K562 (cell line): Measurements from ENCODE around the gene TMPRSS7. TPM values are rescaled to one million over a fixed set of nuclear protein-coding genes. Genes with fewer than 3 reads are reported as not detected.

Experiments used
- ATAC-seq: fragments of 200-7000 bp; cut with Tn5 transposase; 3 replicates; pipeline ENCODE4 v1.9.1; 2020; ENCODE audit warnings: moderate library complexity
- BruUV-seq: library from RNA; stranded (reverse); fragments of 400-500 nt; replicated peaks from 2 replicates; lab custom pipeline; 2021; lab: Mats Ljungman, UMichigan
- CTCF ChIA-PET: fragments of 300-600 bp; formaldehyde crosslinking; extraction: SDS; loops from one replicate; lab custom pipeline; 2021; ENCODE audit warnings: low intra/inter-chr PET ratio; lab: Yijun Ruan, JAX
- POLR2A ChIA-PET: fragments of 300-600, 350-650 bp; sonication (Branson Sonifier 250); formaldehyde crosslinking; extraction: SDS; loops from one replicate; lab custom pipeline; 2021; ENCODE audit warnings: antibody characterized with exemption, inconsistent platforms; lab: Yijun Ruan, JAX
- DNase-seq, 4 experiments: peaks; one replicate each; pipeline versions ENCODE4 v3.0.0 to v3.0.0-alpha.2; 2011 to 2018; ENCODE audit warnings: low spot score in 3 of 4, mixed read lengths in 3 of 4; ENCODE audit errors: extremely low read depth in 1 of 4
- FAIRE-seq: peaks from 2 replicates; lab custom pipeline; 2011; peaks lifted over from hg19 to GRCh38; lab: Jason Lieb, UNC
- H2AFZ ChIP-seq: 2 replicates; pipeline ENCODE4 v1.6.0; 2011; ENCODE audit warnings: low read depth, low read length, control low read depth, inconsistent platforms
- H3K27ac ChIP-seq: fragments of 200-600 bp; 3 replicates; pipeline ENCODE4 v1.8.0; 2011; ENCODE audit warnings: low read depth, mild to moderate bottlenecking, control low read depth, inconsistent platforms, low read length, moderate library complexity, mixed read lengths; ENCODE audit errors: extremely low read depth
- H3K27me3 ChIP-seq, 2 experiments: fragments of 300-600 bp in 1 of 2; 2 replicates in 1 of 2; 3 replicates in 1 of 2; pipeline versions ENCODE4 v1.6.0 to v1.8.0; 2011; ENCODE audit warnings: inconsistent platforms in 2 of 2, low read length in 2 of 2, mild to moderate bottlenecking in 1 of 2, mixed read lengths in 1 of 2, moderate library complexity in 1 of 2; ENCODE audit not compliant: control insufficient read depth in 2 of 2, insufficient read depth in 2 of 2
- H3K36me3 ChIP-seq: fragments of 300-600 bp; 3 replicates; pipeline ENCODE4 v1.8.0; 2011; ENCODE audit warnings: mild to moderate bottlenecking, low read length, inconsistent platforms; ENCODE audit not compliant: control insufficient read depth, insufficient read depth
- H3K4me1 ChIP-seq, 2 experiments: fragments of 200-600 bp in 1 of 2; replicated peaks in 1 of 2; 2 replicates in 1 of 2; 3 replicates in 1 of 2; pipeline versions ENCODE4 v1.5.1 to v1.8.0; 2011; ENCODE audit warnings: inconsistent platforms in 2 of 2, low read length in 2 of 2, mild to moderate bottlenecking in 1 of 2, mixed read lengths in 1 of 2, moderate library complexity in 1 of 2; ENCODE audit not compliant: control insufficient read depth in 2 of 2, insufficient read depth in 2 of 2
- H3K4me2 ChIP-seq: 2 replicates; pipeline ENCODE4 v1.6.1; 2011; ENCODE audit warnings: low read length, control low read depth, inconsistent platforms, mixed read lengths; ENCODE audit not compliant: insufficient read depth
- H3K4me3 ChIP-seq: fragments of 200-600 bp; sonication (generic), shearing (Covaris generic); 2 replicates; pipeline ENCODE4 v1.5.1; 2016; ENCODE audit warnings: control low read depth, inconsistent platforms
- H3K79me2 ChIP-seq: fragments of 200-600 bp; 3 replicates; pipeline ENCODE4 v1.8.0; 2011; ENCODE audit warnings: low read length, inconsistent platforms; ENCODE audit not compliant: control insufficient read depth, insufficient read depth
- H3K9ac ChIP-seq, 2 experiments: 2 replicates each; pipeline versions ENCODE4 v1.6.0 to v1.6.1; 2011; ENCODE audit warnings: low read depth in 2 of 2, low read length in 2 of 2, control low read depth in 1 of 2, inconsistent platforms in 1 of 2, mild to moderate bottlenecking in 1 of 2, mixed read lengths in 1 of 2; ENCODE audit not compliant: insufficient read depth in 1 of 2
- H3K9me1 ChIP-seq: one replicate; pipeline ENCODE4 v1.6.0; 2011; ENCODE audit warnings: inconsistent platforms, mild to moderate bottlenecking, low read length, moderate library complexity; ENCODE audit not compliant: control insufficient read depth, insufficient read depth
- H3K9me3 ChIP-seq: replicated peaks from 2 replicates; pipeline ENCODE4 v1.5.1; 2011; ENCODE audit warnings: low read depth, low read length, inconsistent platforms; ENCODE audit not compliant: control insufficient read depth, insufficient read depth
- H4K20me1 ChIP-seq: replicated peaks from 2 replicates; pipeline ENCODE4 v1.6.1; 2011; ENCODE audit warnings: low read length, inconsistent platforms, mixed read lengths; ENCODE audit not compliant: control insufficient read depth, insufficient read depth
- CREM ChIP-seq: IDR thresholded peaks from 2 replicates; pipeline ENCODE4 v1.6.1; 2014; ENCODE audit warnings: antibody characterized with exemption, low read depth
- EWSR1 ChIP-seq: fragments of 450-650 bp; IDR thresholded peaks from 2 replicates; pipeline ENCODE4 v1.6.1; 2018; ENCODE audit warnings: borderline replicate concordance, mild to moderate bottlenecking, low read depth, moderate library complexity; ENCODE audit not compliant: partially characterized antibody
- HES1 ChIP-seq: fragments of 450-650 bp; IDR thresholded peaks from 2 replicates; pipeline ENCODE4 v1.6.1; 2016; ENCODE audit warnings: low read depth, mild to moderate bottlenecking, moderate library complexity
- KDM5B ChIP-seq: fragments of 200-600 bp; sonication (generic); IDR thresholded peaks from 2 replicates; pipeline ENCODE4 v1.6.1; 2012; ENCODE audit warnings: low read depth, mild to moderate bottlenecking, moderate library complexity, low read length, control low read depth, inconsistent platforms; ENCODE audit not compliant: insufficient replicate concordance
- MAFG ChIP-seq: fragments of 450-650 bp; conservative IDR thresholded peaks from 2 replicates; pipeline ENCODE4 v1.6.1; 2016; ENCODE audit warnings: missing genetic modification characterization, missing compliant biosample characterization
- MXD1 ChIP-seq: fragments of 250-450 bp; sonication (Bioruptor Pico); IDR thresholded peaks from 2 replicates; pipeline ENCODE4 v1.8.0; 2021; ENCODE audit warnings: borderline replicate concordance, mild to moderate bottlenecking, moderate library complexity; ENCODE audit not compliant: poor library complexity, severe bottlenecking
- POLR2H ChIP-seq: IDR thresholded peaks from 2 replicates; pipeline ENCODE4 v1.6.1; 2016; ENCODE audit warnings: missing genetic modification characterization, low read depth, mild to moderate bottlenecking, control low read depth, missing compliant biosample characterization, moderate library complexity
- RBM15 ChIP-seq: fragments of 200-400 bp; formaldehyde crosslinking; IDR thresholded peaks from 2 replicates; pipeline ENCODE4 v1.6.1; 2018; ENCODE audit warnings: mild to moderate bottlenecking, low read length, moderate library complexity; ENCODE audit not compliant: insufficient read depth
- ZBTB5 ChIP-seq: fragments of 450-650 bp; IDR thresholded peaks from 2 replicates; pipeline ENCODE4 v1.6.1; 2017; ENCODE audit warnings: antibody characterized with exemption
- ZC3H4 ChIP-seq: sonication (generic); formaldehyde crosslinking; IDR thresholded peaks from 2 replicates; pipeline ENCODE4 v1.9.0; 2021; ENCODE audit warnings: missing genetic modification reagents, borderline replicate concordance
- ZC3H8 ChIP-seq: fragments of 450-650 bp; IDR thresholded peaks from 2 replicates; pipeline ENCODE4 v1.6.1; 2017
- ZNF830 ChIP-seq: fragments of 250-450 bp; sonication (Bioruptor Pico); IDR thresholded peaks from 2 replicates; pipeline ENCODE4 v1.5.0; 2021; ENCODE audit warnings: mild to moderate bottlenecking
- WGBS: fragments of 100-300 bp; shearing (Covaris generic); methylation state at CpG from one replicate; pipeline ENCODE4 v1.1.6; 2016; ENCODE audit warnings: low coverage, mixed read lengths; ENCODE audit not compliant: insufficient coverage; ENCODE audit errors: missing lambda C conversion rate; 5-methylcytosine and 5-hydroxymethylcytosine counted together
- in situ Hi-C: fragments of 300-500 bp; cut with MboI; formaldehyde crosslinking; loops from 4 replicates; pipeline ENCODE4 v1.15.0; 2018; ENCODE audit warnings: inconsistent platforms, mixed read lengths
- intact Hi-C: fragments of 100-400 bp; cut with micrococcal nuclease; formaldehyde crosslinking; loops from 2 replicates; pipeline ENCODE4 v1.14.2; 2022
- polyA plus RNA-seq, 8 experiments: library from polyadenylated mRNA; depleted of rRNA in 4 of 8; stranded (reverse) in 5 of 8; unstranded in 3 of 8; fragments of >200 nt; fragmentation: Nextera tagmentation in 2 of 8; fragmentation: Illumina TruSeq in 1 of 8; extraction: Ambion mirVana in 2 of 8; extraction: Trizol in 1 of 8; gene quantifications; 2 replicates each; pipeline versions ENCODE4 v1.2.1 to v1.2.3, GENCODE V29; 2011 to 2014; ENCODE audit warnings: inconsistent platforms in 1 of 8, missing spikeins in 1 of 8
- total RNA-seq, 7 experiments: library from RNA; depleted of rRNA in 6 of 7; stranded (reverse); fragments of >200 nt in 6 of 7; fragmentation: Illumina TruSeq in 2 of 7; extraction: Trizol in 2 of 7; gene quantifications; 2 replicates each; pipeline versions ENCODE4 v1.2.1 to v1.2.3, GENCODE V29; 2011 to 2021; ENCODE audit warnings: low replicate concordance in 1 of 7

Gene TMPRSS7
- total and polyA plus RNA-seq, 9 of the 15 experiments (the other 6 are each of a cell fraction or from before 2014, with no cell fraction given): not detected

GRCh38 chr3:112034436-112034835, at the start of gene TMPRSS7 (continued):
- TF ChIP-seq ZBTB5: no peak
- no peak for TF ChIP-seq KDM5B
- no peak for TF ChIP-seq ZNF830 (CRISPR knock-in tag)
- TF ChIP-seq RBM15: no peak
- no peak for TF ChIP-seq MAFG (tag)
- TF ChIP-seq ZC3H8: no peak
- TF ChIP-seq CREM: no peak

- H3K9me3 ChIP-seq: no peaks in the 10 kb centered on the region
- H3K4me1 ChIP-seq: no peaks in the 10 kb centered on the region
- TF ChIP-seq MXD1 (CRISPR knock-in tag) (no peak), POLR2H (tag) (no peak), EWSR1 (no peak), HES1 (no peak), ZC3H4 (CRISPR knock-in tag) (no peak)
- H3K27me3 ChIP-seq: no peaks in the 10 kb centered on the region
- in situ Hi-C loops (no loop called here), intact Hi-C loops (no loop called here)
- H3K4me3 ChIP-seq: no peak overlapping the region
- H3K9ac ChIP-seq: no peak overlapping the region
- DNase-seq (no peak), FAIRE-seq (no peak), ATAC-seq (no peak)
- H4K20me1 ChIP-seq: no peaks in the 10 kb centered on the region
- 91% methylated on average over 3 of the region's 3 CpGs for WGBS
- BruUV-seq: no TSS peak
- 0 out of 3 replicates have a peak, but pooled peaks cover 2% of the 10 kb centered on the region for H3K79me2 ChIP-seq
- POLR2A ChIA-PET: no interaction called here
- H3K36me3 ChIP-seq: peaks cover 31% of the 10 kb centered on the region
- CTCF ChIA-PET: no interaction called here
- H2AFZ ChIP-seq: no peak overlapping the region
- H3K27ac ChIP-seq: no peak overlapping the region
- no peaks in the 10 kb centered on the region for H3K9me1 ChIP-seq
- H3K4me2 ChIP-seq: no peak overlapping the region
Measured at GRCh38 chr3:111986800-111987199, 47.7 kb upstream of the TMPRSS7 start.
